ENCODE results near the gene C2orf49. TPM values are rescaled to one million over a fixed set of nuclear protein-coding genes. Genes with fewer than 3 reads are reported as not detected.

The C2orf49 gene
- total and polyA plus RNA-seq, 9 of the 15 experiments (the other 6 are each of a cell fraction or from before 2014, with no cell fraction given), result 17.9 to 38.2 (median 25.6) TPM

GRCh38 chr2:105337122-105338019, at the start of gene C2orf49 (continued):
- TF ChIP-seq ZNF24 (IDR thresholded peaks at IDR 0.05) (no peak), SLC30A9 (CRISPR knock-in tag; IDR thresholded peaks at IDR 0.05) (no peak), SIN3B (IDR thresholded peaks at IDR 0.05; ENCODE audit: low read depth) (peak; percentile 98), ELK3 (CRISPR knock-in tag; IDR thresholded peaks at IDR 0.05) (no peak), THRA (IDR thresholded peaks at IDR 0.05) (peak; percentile 89), ZNF395 (CRISPR knock-in tag; IDR thresholded peaks at IDR 0.05) (peak; percentile 24), GTF2E2 (tag; IDR thresholded peaks at IDR 0.05) (peak; percentile 46; the same call in 1 of the 2 replicates), MTA3 (IDR thresholded peaks at IDR 0.05; ENCODE audit: borderline replicate concordance) (peak; percentile 74; the same call in 1 of the 2 replicates), NCOA2 (IDR thresholded peaks at IDR 0.05; ENCODE audit: partially characterized antibody in 2 of 2) (peak in 1 of 2 experiments; percentile 53), BDP1 (IDR thresholded peaks at IDR 0.05; ENCODE audit: insufficient read depth, insufficient read length) (no peak), POLR3A (IDR thresholded peaks at IDR 0.05; ENCODE audit: borderline replicate concordance, extremely low read depth, insufficient read depth, insufficient read length) (no peak), LARP7 (IDR thresholded peaks at IDR 0.05) (no peak), RBM22 (IDR thresholded peaks at IDR 0.05; ENCODE audit: low read depth, low read length, poor library complexity, severe bottlenecking) (no peak), ZNF444 (CRISPR knock-in tag; IDR thresholded peaks at IDR 0.05) (no peak), SREBF1 (IDR thresholded peaks at IDR 0.05; ENCODE audit: borderline replicate concordance, low read depth, low read length) (no peak), HMBOX1 (IDR thresholded peaks at IDR 0.05) (no peak)
- TF ChIP-seq, protein P1, sequence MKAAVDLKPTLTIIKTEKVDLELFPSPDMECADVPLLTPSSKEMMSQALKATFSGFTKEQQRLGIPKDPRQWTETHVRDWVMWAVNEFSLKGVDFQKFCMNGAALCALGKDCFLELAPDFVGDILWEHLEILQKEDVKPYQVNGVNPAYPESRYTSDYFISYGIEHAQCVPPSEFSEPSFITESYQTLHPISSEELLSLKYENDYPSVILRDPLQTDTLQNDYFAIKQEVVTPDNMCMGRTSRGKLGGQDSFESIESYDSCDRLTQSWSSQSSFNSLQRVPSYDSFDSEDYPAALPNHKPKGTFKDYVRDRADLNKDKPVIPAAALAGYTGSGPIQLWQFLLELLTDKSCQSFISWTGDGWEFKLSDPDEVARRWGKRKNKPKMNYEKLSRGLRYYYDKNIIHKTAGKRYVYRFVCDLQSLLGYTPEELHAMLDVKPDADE (conservative IDR thresholded peaks at IDR 0.05; ENCODE audit: control insufficient read depth, low read depth, low read length), result peak; percentile 63
- TF ChIP-seq, protein P2, sequence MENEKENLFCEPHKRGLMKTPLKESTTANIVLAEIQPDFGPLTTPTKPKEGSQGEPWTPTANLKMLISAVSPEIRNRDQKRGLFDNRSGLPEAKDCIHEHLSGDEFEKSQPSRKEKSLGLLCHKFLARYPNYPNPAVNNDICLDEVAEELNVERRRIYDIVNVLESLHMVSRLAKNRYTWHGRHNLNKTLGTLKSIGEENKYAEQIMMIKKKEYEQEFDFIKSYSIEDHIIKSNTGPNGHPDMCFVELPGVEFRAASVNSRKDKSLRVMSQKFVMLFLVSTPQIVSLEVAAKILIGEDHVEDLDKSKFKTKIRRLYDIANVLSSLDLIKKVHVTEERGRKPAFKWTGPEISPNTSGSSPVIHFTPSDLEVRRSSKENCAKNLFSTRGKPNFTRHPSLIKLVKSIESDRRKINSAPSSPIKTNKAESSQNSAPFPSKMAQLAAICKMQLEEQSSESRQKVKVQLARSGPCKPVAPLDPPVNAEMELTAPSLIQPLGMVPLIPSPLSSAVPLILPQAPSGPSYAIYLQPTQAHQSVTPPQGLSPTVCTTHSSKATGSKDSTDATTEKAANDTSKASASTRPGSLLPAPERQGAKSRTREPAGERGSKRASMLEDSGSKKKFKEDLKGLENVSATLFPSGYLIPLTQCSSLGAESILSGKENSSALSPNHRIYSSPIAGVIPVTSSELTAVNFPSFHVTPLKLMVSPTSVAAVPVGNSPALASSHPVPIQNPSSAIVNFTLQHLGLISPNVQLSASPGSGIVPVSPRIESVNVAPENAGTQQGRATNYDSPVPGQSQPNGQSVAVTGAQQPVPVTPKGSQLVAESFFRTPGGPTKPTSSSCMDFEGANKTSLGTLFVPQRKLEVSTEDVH (IDR thresholded peaks at IDR 0.05; ENCODE audit: low read depth, partially characterized antibody), result peak; percentile 96

Data from K562 (cell line).